SK-N-SH (cell line): ENCODE measurements around the gene VIL1. TPM values are rescaled to one million over a fixed set of nuclear protein-coding genes. Genes with fewer than 3 reads are reported as not detected.

Experiments used
- CTCF ChIA-PET: fragments of 300-600, 350-600 bp; formaldehyde crosslinking; extraction: SDS; loops from one replicate; lab custom pipeline; 2021; lab: Yijun Ruan, JAX
- POLR2A ChIA-PET: fragments of 350-600 bp; sonication (Branson Sonifier 250); formaldehyde crosslinking; extraction: SDS; loops from one replicate; lab custom pipeline; 2020; ENCODE audit warnings: antibody characterized with exemption, inconsistent platforms; lab: Yijun Ruan, JAX
- DNase-seq: peaks from one replicate; pipeline ENCODE4 v3.0.0; 2012
- H2AFZ ChIP-seq: fragments of 200-600 bp; sonication (generic); 2 replicates; pipeline ENCODE4 v1.8.1; 2016; ENCODE audit warnings: antibody characterized with exemption, mild to moderate bottlenecking, low read depth
- H3F3A ChIP-seq: fragments of 200-600 bp; sonication (generic); replicated peaks from 2 replicates; pipeline ENCODE3; 2016; ENCODE audit warnings: antibody characterized with exemption, mild to moderate bottlenecking; ENCODE audit not compliant: insufficient read depth
- H3K27ac ChIP-seq, 2 experiments: fragments of 200-500 bp in 1 of 2; fragments of 200-600 bp in 1 of 2; sonication (Bioruptor generic) in 1 of 2; sonication (generic), shearing (Covaris generic) in 1 of 2; 2 replicates each; pipeline versions ENCODE4 v1.5.1 to v1.6.1; 2014 to 2016; ENCODE audit warnings: low read depth in 2 of 2, inconsistent platforms in 1 of 2, low read length in 1 of 2, mild to moderate bottlenecking in 1 of 2, mixed read lengths in 1 of 2
- H3K27me3 ChIP-seq: fragments of 200-600 bp; sonication (generic), shearing (Covaris generic); 2 replicates; pipeline ENCODE4 v1.6.1; 2016; ENCODE audit warnings: mixed run types; ENCODE audit not compliant: insufficient read depth
- H3K36me3 ChIP-seq, 2 experiments: fragments of 200-500 bp in 1 of 2; fragments of 200-600 bp in 1 of 2; sonication (Bioruptor generic) in 1 of 2; sonication (generic) in 1 of 2; replicated peaks in 1 of 2; 2 replicates each; pipeline versions ENCODE3 to v1.5.1; 2014 to 2016; ENCODE audit warnings: low read length in 1 of 2, mild to moderate bottlenecking in 1 of 2; ENCODE audit not compliant: insufficient read depth in 2 of 2, control insufficient read depth in 1 of 2
- H3K4me1 ChIP-seq, 2 experiments: fragments of 200-500 bp in 1 of 2; fragments of 200-600 bp in 1 of 2; sonication (Bioruptor generic) in 1 of 2; sonication (generic), shearing (Covaris generic) in 1 of 2; 2 replicates each; pipeline versions ENCODE4 v1.5.1 to v1.6.1; 2014 to 2016; ENCODE audit warnings: low read depth in 1 of 2, low read length in 1 of 2, mixed run types in 1 of 2; ENCODE audit not compliant: insufficient read depth in 2 of 2, control insufficient read depth in 1 of 2
- H3K4me2 ChIP-seq: fragments of 200-600 bp; sonication (generic), shearing (Covaris generic); 2 replicates; pipeline ENCODE4 v1.6.1; 2017; ENCODE audit warnings: mixed run types
- H3K4me3 ChIP-seq, 2 experiments: fragments of 200-500 bp in 1 of 2; fragments of 200-600 bp in 1 of 2; sonication (Bioruptor generic) in 1 of 2; sonication (generic), shearing (Covaris generic) in 1 of 2; 2 replicates each; pipeline versions ENCODE4 v1.5.1 to v1.8.1; 2014 to 2016; ENCODE audit warnings: low read depth in 2 of 2, inconsistent platforms in 1 of 2, low read length in 1 of 2, mild to moderate bottlenecking in 1 of 2, mixed read lengths in 1 of 2, moderate library complexity in 1 of 2
- H3K79me2 ChIP-seq: fragments of 200-600 bp; sonication (generic); 2 replicates; pipeline ENCODE4 v1.8.1; 2017; ENCODE audit warnings: mild to moderate bottlenecking; ENCODE audit not compliant: insufficient read depth
- H3K9ac ChIP-seq: fragments of 200-600 bp; sonication (generic); 2 replicates; pipeline ENCODE4 v1.6.1; 2017; ENCODE audit warnings: mixed run types
- H3K9me2 ChIP-seq: fragments of 200-600 bp; sonication (generic); 2 replicates; pipeline ENCODE4 v1.6.1; 2017; ENCODE audit warnings: mixed run types
- H3K9me3 ChIP-seq: fragments of 200-600 bp; sonication (generic); 2 replicates; pipeline ENCODE4 v1.6.1; 2017; ENCODE audit warnings: mixed run types, mild to moderate bottlenecking, moderate library complexity
- H4K20me1 ChIP-seq: fragments of 200-600 bp; sonication (generic); 2 replicates; pipeline ENCODE4 v1.6.1; 2017; ENCODE audit warnings: mild to moderate bottlenecking, mixed run types; ENCODE audit not compliant: insufficient read depth
- CHD2 ChIP-seq: fragments of 150-350 bp; IDR thresholded peaks from 2 replicates; pipeline ENCODE4 v1.6.1; 2018; ENCODE audit warnings: low read length; ENCODE audit not compliant: partially characterized antibody
- CTCF ChIP-seq: fragments of 200-600 bp; sonication (generic); IDR thresholded peaks from 2 replicates; pipeline ENCODE4 v1.6.1; 2017; ENCODE audit warnings: antibody characterized with exemption, mild to moderate bottlenecking, moderate library complexity
- EP300 ChIP-seq, 2 experiments: IDR thresholded peaks; 2 replicates each; pipeline versions ENCODE4 v1.4.0 to v1.6.1; 2012; ENCODE audit warnings: borderline replicate concordance in 1 of 2, low read depth in 1 of 2, low read length in 1 of 2
- EZH2phosphoT487 ChIP-seq: fragments of 200-600 bp; sonication (generic); IDR thresholded peaks from 2 replicates; pipeline ENCODE4 v1.6.1; 2017; ENCODE audit warnings: low read depth, mixed run types, mild to moderate bottlenecking, antibody characterized with exemption, moderate library complexity, borderline replicate concordance
- PBX3 ChIP-seq: IDR thresholded peaks from 2 replicates; pipeline ENCODE4; 2012
- RAD21 ChIP-seq: IDR thresholded peaks from 2 replicates; pipeline ENCODE4 v1.6.1; 2012; ENCODE audit warnings: mild to moderate bottlenecking, low read length
- REST ChIP-seq: IDR thresholded peaks from 2 replicates; pipeline ENCODE4 v1.6.1; 2012; ENCODE audit warnings: mild to moderate bottlenecking, low read depth, low read length, moderate library complexity
- RXRA ChIP-seq: IDR thresholded peaks from 2 replicates; pipeline ENCODE4 v1.4.0; 2012; ENCODE audit warnings: low read depth, mild to moderate bottlenecking, borderline replicate concordance
- SMC3 ChIP-seq: IDR thresholded peaks from 2 replicates; pipeline ENCODE4 v1.6.1; 2012; ENCODE audit warnings: low read depth, low read length, improper control_type of control experiment
- TAF1 ChIP-seq: IDR thresholded peaks from 2 replicates; pipeline ENCODE4 v1.6.1; 2012; ENCODE audit warnings: low read depth, mild to moderate bottlenecking, low read length, moderate library complexity, borderline replicate concordance
- TCF12 ChIP-seq: IDR thresholded peaks from 2 replicates; pipeline ENCODE4 v1.4.0; 2012
- USF2 ChIP-seq: fragments of 150-350 bp; IDR thresholded peaks from 2 replicates; pipeline ENCODE4 v1.6.1; 2017; ENCODE audit warnings: antibody characterized with exemption, low read length, low read depth, borderline replicate concordance
- WGBS: methylation state at CpG from one replicate; pipeline ENCODE4 v1.1.6; 2017; ENCODE audit warnings: low lambda C conversion rate; 5-methylcytosine and 5-hydroxymethylcytosine counted together
- polyA plus RNA-seq, 3 experiments: library from polyadenylated mRNA; depleted of rRNA; stranded (reverse); fragments of >200 nt; gene quantifications; 2 replicates each; pipeline ENCODE4 v1.2.3, GENCODE V29; 2012
- TF ChIP-seq, protein P1 (sequence below): IDR thresholded peaks from 2 replicates; pipeline ENCODE4 v1.4.0; 2012; ENCODE audit warnings: low read depth, borderline replicate concordance

The VIL1 gene
- polyA plus RNA-seq, 1 of the 3 experiments (the other 2 are of a cell fraction): under 0.01 TPM

- no peaks in the 10 kb centered on the region for H3K79me2 ChIP-seq
- no peak overlapping the region for H3K27ac ChIP-seq
- CTCF ChIA-PET: no interaction called here
- DNase-seq: no peak
- POLR2A ChIA-PET: no interaction called here
- no peaks in the 10 kb centered on the region for H3K9me2 ChIP-seq
- H2AFZ ChIP-seq: no peak overlapping the region
- peaks cover 0 to 3% of the 10 kb centered on the region in 2 experiments for H3K36me3 ChIP-seq
- no peaks in the 10 kb centered on the region for H3K9me3 ChIP-seq
- no peaks in the 10 kb centered on the region for H3F3A ChIP-seq
- no peaks in the 10 kb centered on the region for H4K20me1 ChIP-seq
- H3K9ac ChIP-seq: no peak overlapping the region
- WGBS: 92% methylated on average over 6 of the region's 7 CpGs
- H3K4me2 ChIP-seq: no peak overlapping the region
- no peak overlapping the region for H3K4me3 ChIP-seq
- TF ChIP-seq CHD2 (no peak), TAF1 (no peak), SMC3 (no peak), EP300 (IDR thresholded peaks at IDR 0.05; ENCODE audit: borderline replicate concordance in 1 of 2, low read depth in 1 of 2, low read length in 1 of 2) (no peak), CTCF (no peak), RXRA (no peak), REST (no peak), USF2 (no peak), RAD21 (no peak), EZH2phosphoT487 (no peak), PBX3 (no peak), TCF12 (no peak)
- TF ChIP-seq, protein P1, sequence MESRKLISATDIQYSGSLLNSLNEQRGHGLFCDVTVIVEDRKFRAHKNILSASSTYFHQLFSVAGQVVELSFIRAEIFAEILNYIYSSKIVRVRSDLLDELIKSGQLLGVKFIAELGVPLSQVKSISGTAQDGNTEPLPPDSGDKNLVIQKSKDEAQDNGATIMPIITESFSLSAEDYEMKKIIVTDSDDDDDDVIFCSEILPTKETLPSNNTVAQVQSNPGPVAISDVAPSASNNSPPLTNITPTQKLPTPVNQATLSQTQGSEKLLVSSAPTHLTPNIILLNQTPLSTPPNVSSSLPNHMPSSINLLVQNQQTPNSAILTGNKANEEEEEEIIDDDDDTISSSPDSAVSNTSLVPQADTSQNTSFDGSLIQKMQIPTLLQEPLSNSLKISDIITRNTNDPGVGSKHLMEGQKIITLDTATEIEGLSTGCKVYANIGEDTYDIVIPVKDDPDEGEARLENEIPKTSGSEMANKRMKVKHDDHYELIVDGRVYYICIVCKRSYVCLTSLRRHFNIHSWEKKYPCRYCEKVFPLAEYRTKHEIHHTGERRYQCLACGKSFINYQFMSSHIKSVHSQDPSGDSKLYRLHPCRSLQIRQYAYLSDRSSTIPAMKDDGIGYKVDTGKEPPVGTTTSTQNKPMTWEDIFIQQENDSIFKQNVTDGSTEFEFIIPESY: no peak
- no peaks in the 10 kb centered on the region; a peak in 1 of 4 replicates for H3K4me1 ChIP-seq
- H3K27me3 ChIP-seq: no peaks in the 10 kb centered on the region
Observed at GRCh38 chr2:218444692-218445357, 25.9 kb downstream of the VIL1 start.
